CD14-positive monocyte (primary cell): ENCODE results near the gene C17orf50. TPM values are rescaled to one million over a fixed set of nuclear protein-coding genes. Genes with fewer than 3 reads are reported as not detected.

Source experiments
- DNase-seq, 3 donors: peaks; one replicate each; pipeline ENCODE4 v3.0.0-alpha.2; 2011 to 2022
- H2AFZ ChIP-seq: 2 replicates; pipeline ENCODE4 v1.6.0; 2012; ENCODE audit warnings: mild to moderate bottlenecking, low read depth, low read length, inconsistent platforms; ENCODE audit not compliant: insufficient read depth, poor library complexity, severe bottlenecking
- H3K27ac ChIP-seq, 2 donors: 1 replicate in 1 of 2; 2 replicates in 1 of 2; pipeline ENCODE4 v1.5.1; 2012 to 2013; ENCODE audit warnings: low read length in 2 of 2, control low read depth in 1 of 2, inconsistent platforms in 1 of 2, low read depth in 1 of 2, mild to moderate bottlenecking in 1 of 2
- H3K27me3 ChIP-seq, 2 donors: one replicate each; pipeline versions ENCODE4 v1.6.0 to v1.6.1; 2011 to 2013; ENCODE audit warnings: low read length in 2 of 2; ENCODE audit not compliant: control insufficient read depth in 2 of 2, insufficient read depth in 2 of 2
- H3K36me3 ChIP-seq, 2 donors: replicated peaks in 1 of 2; 1 replicate in 1 of 2; 2 replicates in 1 of 2; pipeline versions ENCODE4 v1.5.1 to v1.6.1; 2012 to 2013; ENCODE audit warnings: low read length in 2 of 2, control low read depth in 1 of 2, inconsistent platforms in 1 of 2, mild to moderate bottlenecking in 1 of 2; ENCODE audit not compliant: insufficient read depth in 2 of 2, control insufficient read depth in 1 of 2
- H3K4me1 ChIP-seq, 2 donors: 1 replicate in 1 of 2; 2 replicates in 1 of 2; pipeline versions ENCODE4 v1.5.1 to v1.6.1; 2012 to 2013; ENCODE audit warnings: low read length in 2 of 2, control low read depth in 1 of 2, inconsistent platforms in 1 of 2, mild to moderate bottlenecking in 1 of 2, moderate library complexity in 1 of 2; ENCODE audit not compliant: insufficient read depth in 2 of 2, control insufficient read depth in 1 of 2
- H3K4me2 ChIP-seq: replicated peaks from 2 replicates; pipeline ENCODE3; 2012; ENCODE audit warnings: low read length, moderate library complexity, mild to moderate bottlenecking; ENCODE audit not compliant: poor library complexity, severe bottlenecking; ENCODE audit errors: extremely low read depth
- H3K4me3 ChIP-seq, 3 experiments: fragments of 200-600 bp in 1 of 3; sonication (generic) in 1 of 3; replicated peaks in 1 of 3; 1 replicate in 2 of 3; 2 replicates in 1 of 3; pipeline ENCODE4 v1.5.1; 2011 to 2013; ENCODE audit warnings: low read length in 3 of 3, mild to moderate bottlenecking in 3 of 3, control low read depth in 2 of 3, low read depth in 2 of 3, inconsistent platforms in 1 of 3, moderate library complexity in 1 of 3
- H3K79me2 ChIP-seq: 2 replicates; pipeline ENCODE4 v1.6.0; 2012; ENCODE audit warnings: mild to moderate bottlenecking, control low read depth, inconsistent platforms, low read length, moderate library complexity; ENCODE audit not compliant: insufficient read depth
- H3K9ac ChIP-seq: 2 replicates; pipeline ENCODE4 v1.6.0; 2017; ENCODE audit warnings: low read length, mild to moderate bottlenecking; ENCODE audit not compliant: insufficient read depth, poor library complexity, severe bottlenecking
- H3K9me3 ChIP-seq, 2 donors: replicated peaks in 1 of 2; 1 replicate in 1 of 2; 2 replicates in 1 of 2; pipeline versions ENCODE4 v1.5.1 to v1.6.1; 2012 to 2013; ENCODE audit warnings: low read length in 2 of 2, control low read depth in 1 of 2; ENCODE audit not compliant: control insufficient read depth in 1 of 2, insufficient read depth in 1 of 2
- H4K20me1 ChIP-seq: 2 replicates; pipeline ENCODE4 v1.6.0; 2012; ENCODE audit warnings: mild to moderate bottlenecking, low read length, control low read depth, moderate library complexity; ENCODE audit not compliant: insufficient read depth
- H3K27ac Mint-ChIP-seq, 7 donors: one replicate each; pipeline ENCODE4 v1.8.0; 2020; ENCODE audit warnings: mild to moderate bottlenecking in 7 of 7, mixed read lengths in 7 of 7, moderate library complexity in 6 of 7, inconsistent platforms in 2 of 7
- H3K27me3 Mint-ChIP-seq, 3 donors: one replicate each; pipeline ENCODE4 v1.8.0; 2021 to 2022; ENCODE audit warnings: low read depth in 3 of 3, mild to moderate bottlenecking in 3 of 3, mixed read lengths in 3 of 3, moderate library complexity in 3 of 3, inconsistent platforms in 1 of 3
- H3K36me3 Mint-ChIP-seq, 2 donors: one replicate each; pipeline ENCODE4 v1.8.0; 2020; ENCODE audit warnings: mixed read lengths in 2 of 2, inconsistent platforms in 1 of 2, mild to moderate bottlenecking in 1 of 2
- H3K4me1 Mint-ChIP-seq: one replicate; pipeline ENCODE4 v1.8.0; 2020; ENCODE audit warnings: mild to moderate bottlenecking, mixed read lengths
- H3K4me3 Mint-ChIP-seq, 2 donors: one replicate each; pipeline ENCODE4 v1.8.0; 2020; ENCODE audit warnings: mild to moderate bottlenecking in 2 of 2, mixed read lengths in 2 of 2, moderate library complexity in 1 of 2
- H3K9me3 Mint-ChIP-seq, 7 donors: one replicate each; pipeline ENCODE4 v1.8.0; 2020 to 2022; ENCODE audit warnings: mixed read lengths in 7 of 7, mild to moderate bottlenecking in 6 of 7, moderate library complexity in 6 of 7, inconsistent platforms in 2 of 7
- CTCF ChIP-seq: fragments of 200-600 bp; IDR thresholded peaks from one replicate; pipeline ENCODE4 v1.8.0; 2022; ENCODE audit warnings: antibody characterized with exemption, mild to moderate bottlenecking
- WGBS: methylation state at CpG from one replicate; pipeline ENCODE4 v1.1.5; 2013; ENCODE audit warnings: missing lambda C conversion rate; ENCODE audit not compliant: insufficient coverage; 5-methylcytosine and 5-hydroxymethylcytosine counted together
- intact Hi-C, 2 donors: fragments of 100-400 bp; cut with micrococcal nuclease; formaldehyde crosslinking; loops; one replicate each; pipeline versions ENCODE4 v1.15.0 to v1.15.1; 2023
- polyA plus RNA-seq, 3 donors: library from polyadenylated mRNA; depleted of rRNA in 1 of 3; unstranded in 2 of 3; stranded (reverse) in 1 of 3; fragments of 300-500 nt in 2 of 3; fragments of >200 nt in 1 of 3; fragmentation: Illumina TruSeq in 2 of 3; gene quantifications; 1 replicate in 2 of 3; 2 replicates in 1 of 3; pipeline ENCODE4 v1.2.3, GENCODE V29; 2012 to 2021

C17orf50 gene
- polyA plus RNA-seq, 3 donors: 0.23 TPM; not detected in 2

GRCh38 chr17:35723735-35724134 is 37.0 kb upstream of the C17orf50 start:
- no peaks in the 10 kb centered on the region for H3K9me3 Mint-ChIP-seq
- no peak overlapping the region for H3K4me2 ChIP-seq
- no peaks in the 10 kb centered on the region for H3K27me3 Mint-ChIP-seq
- no peak overlapping the region for H3K27ac ChIP-seq
- H4K20me1 ChIP-seq: no peaks in the 10 kb centered on the region
- H3K9me3 ChIP-seq: no peaks in the 10 kb centered on the region
- intact Hi-C loops: no loop called here
- H3K27me3 ChIP-seq: no peaks in the 10 kb centered on the region
- H3K79me2 ChIP-seq: no peaks in the 10 kb centered on the region
- no peak for DNase-seq
- H3K4me3 ChIP-seq: no peak overlapping the region
- 80% methylated on average over 1 of the region's 2 CpGs for WGBS
- no peaks in the 10 kb centered on the region for H3K4me1 ChIP-seq
- no peaks in the 10 kb centered on the region for H3K4me1 Mint-ChIP-seq
- H3K9ac ChIP-seq: no peak overlapping the region
- TF ChIP-seq CTCF: no peak
- peaks cover 76 to 86% of the 10 kb centered on the region in 2 donors for H3K36me3 Mint-ChIP-seq
- peaks cover 71 to 92% of the 10 kb centered on the region in 2 donors for H3K36me3 ChIP-seq
- no peak overlapping the region for H3K4me3 Mint-ChIP-seq
- H2AFZ ChIP-seq: no peak overlapping the region
- H3K27ac Mint-ChIP-seq: peak overlapping the region in 2 of 7 donors; percentile 15 to 53

- Histone ChIP-seq H3K27me3 (no peaks in the 10 kb centered on the region), H3K79me2 (no peaks in the 10 kb centered on the region), H3K4me1 (no peaks in the 10 kb centered on the region), H3K9ac (no peak overlapping the region), H4K20me1 (no peaks in the 10 kb centered on the region), H3K4me2 (no peak overlapping the region), H3K36me3 (peaks cover 63 to 80% of the 10 kb centered on the region in 2 donors), H3K4me3 (no peak overlapping the region), H3K27ac (no peak overlapping the region), H2AFZ (no peak overlapping the region), H3K9me3 (no peaks in the 10 kb centered on the region)
- WGBS: 100% methylated on average over 2 of the region's 4 CpGs
- Mint-ChIP-seq H3K27ac (no peak overlapping the region), H3K4me1 (no peaks in the 10 kb centered on the region), H3K36me3 (peaks cover 64 to 74% of the 10 kb centered on the region in 2 donors), H3K27me3 (peaks cover 0 to 2% (median 0%) of the 10 kb centered on the region in 3 donors), H3K4me3 (no peak overlapping the region), H3K9me3 (no peaks in the 10 kb centered on the region)
- no peak for DNase-seq
- intact Hi-C loops: no loop called here
- no peak for TF ChIP-seq CTCF
These were observed 35.6 kb upstream of the C17orf50 start for GRCh38 chr17:35725058-35725457.
